Erythroblast (primary cell): ENCODE measurements around the gene GATA1.

Experiments
- GATA1 ChIP-seq: IDR thresholded peaks from 2 replicates; pipeline ENCODE4 v1.6.1; 2011; ENCODE audit warnings: low read depth, mild to moderate bottlenecking, control low read depth, low read length, moderate library complexity
- POLR2A ChIP-seq: IDR thresholded peaks from 2 replicates; pipeline ENCODE4 v1.6.1; 2011; ENCODE audit warnings: mild to moderate bottlenecking, low read length

DNA sequence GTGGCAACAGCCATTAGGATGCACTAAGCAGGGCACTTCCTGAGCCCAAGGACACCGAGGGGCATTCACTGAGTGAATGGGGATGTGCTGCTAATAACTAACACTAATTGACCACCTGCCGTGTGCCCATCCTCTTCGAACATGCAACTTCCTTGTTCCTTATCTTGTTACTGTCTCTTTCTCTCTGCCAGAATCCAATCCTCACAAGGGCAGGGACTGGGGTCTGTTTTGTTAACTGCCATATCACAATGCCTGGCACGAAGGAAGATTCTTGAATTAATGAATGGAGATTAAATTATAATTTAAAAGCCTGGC, 41.2 kb downstream of the GATA1 start:
- TF ChIP-seq POLR2A: no peak
- no peak for TF ChIP-seq GATA1
